ENCODE results near the gene PGGHG.
"Not testable (repeated sequence)": the region's sequence is repeated elsewhere in the genome, so short reads cannot be mapped to it uniquely, and the experiment has no call there.

Gene PGGHG

DNA sequence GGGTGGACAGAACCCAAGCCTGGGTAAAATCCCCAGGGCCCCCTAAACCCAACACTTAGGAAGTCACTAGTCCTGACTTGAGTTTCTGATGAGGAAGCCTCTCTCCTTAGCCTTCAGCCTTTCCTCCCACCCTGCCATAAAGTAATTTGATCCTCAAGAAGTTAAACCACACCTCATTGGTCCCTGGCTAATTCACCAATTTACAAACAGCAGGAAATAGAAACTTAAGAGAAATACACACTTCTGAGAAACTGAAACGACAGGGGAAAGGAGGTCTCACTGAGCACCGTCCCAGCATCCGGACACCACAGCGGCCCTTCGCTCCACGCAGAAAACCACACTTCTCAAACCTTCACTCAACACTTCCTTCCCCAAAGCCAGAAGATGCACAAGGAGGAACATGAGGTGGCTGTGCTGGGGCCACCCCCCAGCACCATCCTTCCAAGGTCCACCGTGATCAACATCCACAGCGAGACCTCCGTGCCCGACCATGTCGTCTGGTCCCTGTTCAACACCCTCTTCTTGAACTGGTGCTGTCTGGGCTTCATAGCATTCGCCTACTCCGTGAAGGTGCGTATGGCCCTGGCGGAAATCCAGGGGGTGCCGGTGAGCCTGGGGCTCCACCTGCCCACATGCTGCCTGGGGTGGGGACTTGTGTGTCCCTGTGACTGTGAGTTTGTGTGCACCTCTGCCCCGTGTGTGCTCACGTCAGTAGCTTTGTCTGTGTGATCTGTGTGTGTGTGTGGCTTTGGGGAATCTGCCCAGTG, 25.0 kb downstream of the PGGHG start, which contains the start of gene IFITM1:
Gene IFITM1 (plus strand): TSS at position 254 of the 767 bp plus-strand sequence. CDS start 131 bp downstream, at position 385.
- DNase-seq = peak in 1 of 51 donors; percentile 27

DNA sequence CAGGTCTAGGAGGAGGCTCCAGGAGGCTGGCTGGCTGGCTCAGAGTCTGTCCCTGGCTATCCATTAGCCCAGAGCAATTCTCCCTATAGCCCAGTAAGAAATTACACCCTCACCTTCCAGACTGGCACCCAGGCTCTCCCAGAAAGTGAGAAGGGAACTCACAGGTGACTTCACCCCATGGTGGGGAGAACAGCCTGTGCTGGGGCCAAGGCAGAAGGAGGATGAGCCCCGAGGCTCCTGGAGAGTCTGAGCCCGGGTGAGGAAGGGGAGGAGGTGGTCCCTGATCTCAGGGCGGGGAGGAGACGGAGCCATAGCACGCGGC, 25.6 kb downstream of the PGGHG start:
- not testable (repeated sequence) for DNase-seq

DNA sequence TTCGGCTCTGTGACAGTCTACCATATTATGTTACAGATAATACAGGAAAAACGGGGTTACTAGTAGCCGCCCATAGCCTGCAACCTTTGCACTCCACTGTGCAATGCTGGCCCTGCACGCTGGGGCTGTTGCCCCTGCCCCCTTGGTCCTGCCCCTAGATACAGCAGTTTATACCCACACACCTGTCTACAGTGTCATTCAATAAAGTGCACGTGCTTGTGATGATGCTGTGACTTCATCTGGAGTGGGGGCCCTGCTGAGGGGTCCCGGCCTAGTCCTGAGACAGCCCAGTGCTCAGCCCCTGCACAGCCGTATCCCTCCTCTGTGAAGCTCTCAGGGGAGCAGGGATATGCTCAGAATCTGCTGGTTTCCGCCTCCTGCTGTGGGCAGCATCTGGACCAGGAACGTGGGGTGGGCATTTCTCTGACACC, 26.1 kb downstream of the PGGHG start:
- DNase-seq = no peak

DNA sequence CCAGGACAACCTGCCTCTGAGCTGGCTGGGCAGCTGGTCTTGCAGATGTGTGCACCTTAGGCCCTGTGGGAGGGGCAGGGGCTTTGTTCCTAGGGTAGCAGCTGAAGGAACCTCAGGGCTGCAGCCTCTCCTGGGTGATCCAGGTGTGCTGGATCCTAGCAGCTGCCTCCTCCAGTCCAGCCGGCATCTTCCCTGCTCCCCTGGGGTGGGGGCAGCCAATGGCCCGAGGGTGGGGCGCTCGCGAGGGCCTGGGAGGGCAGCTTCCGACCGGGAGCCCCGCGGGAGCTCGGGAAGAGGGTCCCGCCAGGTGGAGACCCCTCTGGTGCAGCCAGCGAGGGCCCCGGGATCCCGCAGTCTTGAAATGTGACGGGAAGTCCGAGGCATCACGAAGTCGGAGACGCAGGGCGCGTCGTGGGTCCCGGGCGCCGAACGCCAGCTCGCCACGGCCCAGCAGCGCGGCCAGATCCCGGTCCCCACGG, 26.6 kb downstream of the PGGHG start:
- DNase-seq = no peak

DNA sequence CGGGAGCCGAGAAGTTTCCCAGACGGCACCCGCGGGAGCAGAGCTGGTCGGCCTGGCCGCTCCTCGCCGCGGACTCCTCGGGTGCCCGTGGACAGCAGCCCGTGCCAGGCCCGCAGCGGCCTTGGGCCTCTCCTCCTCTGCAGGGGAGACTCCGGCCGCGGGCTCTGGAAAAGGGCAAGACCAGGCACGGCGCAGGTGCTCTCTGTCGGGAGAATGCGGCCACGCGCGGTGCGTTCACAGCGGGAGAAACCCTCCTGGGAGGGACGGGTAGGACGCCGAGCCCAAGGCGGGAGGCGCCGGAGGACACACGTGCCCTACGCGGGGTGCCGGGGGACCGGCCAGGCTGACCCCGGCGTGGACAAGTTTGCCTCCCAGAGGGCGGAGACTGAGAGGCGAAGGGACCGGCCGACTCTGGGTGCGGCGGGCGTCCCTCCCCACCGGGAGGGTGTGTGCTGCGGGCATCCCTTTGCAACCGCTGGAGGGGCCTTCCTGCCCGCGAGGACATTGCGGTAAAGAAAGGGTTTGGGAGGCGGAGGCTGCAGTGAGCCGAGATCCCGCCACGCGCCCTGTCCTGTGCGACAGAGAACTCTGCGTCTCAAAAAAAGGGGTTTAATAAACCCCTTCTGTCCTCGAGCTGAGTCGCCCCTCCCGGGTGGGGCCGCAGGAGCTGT, 27.2 kb downstream of the PGGHG start:
- no peak for DNase-seq

DNA sequence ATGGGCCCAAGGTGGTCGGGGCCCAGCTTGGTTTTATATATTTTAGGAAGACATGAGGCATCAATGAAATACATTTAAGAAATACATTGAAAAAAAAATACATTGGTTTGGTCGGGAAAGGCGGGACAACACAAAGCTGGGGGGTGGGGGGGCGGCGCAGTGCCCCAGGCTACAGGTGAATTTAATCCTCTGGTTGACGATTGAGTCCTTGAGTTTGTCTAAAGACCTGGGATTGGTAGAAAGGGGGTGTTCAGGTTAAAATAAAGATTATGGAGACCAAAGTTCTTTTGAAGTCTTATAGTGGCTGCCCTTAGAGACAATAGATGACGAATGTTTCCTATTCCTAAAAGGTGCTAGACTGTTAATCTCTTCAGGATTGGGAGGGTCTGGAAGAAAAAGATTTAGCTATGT, 28.0 kb downstream of the PGGHG start:
- DNase-seq = no peak

DNA sequence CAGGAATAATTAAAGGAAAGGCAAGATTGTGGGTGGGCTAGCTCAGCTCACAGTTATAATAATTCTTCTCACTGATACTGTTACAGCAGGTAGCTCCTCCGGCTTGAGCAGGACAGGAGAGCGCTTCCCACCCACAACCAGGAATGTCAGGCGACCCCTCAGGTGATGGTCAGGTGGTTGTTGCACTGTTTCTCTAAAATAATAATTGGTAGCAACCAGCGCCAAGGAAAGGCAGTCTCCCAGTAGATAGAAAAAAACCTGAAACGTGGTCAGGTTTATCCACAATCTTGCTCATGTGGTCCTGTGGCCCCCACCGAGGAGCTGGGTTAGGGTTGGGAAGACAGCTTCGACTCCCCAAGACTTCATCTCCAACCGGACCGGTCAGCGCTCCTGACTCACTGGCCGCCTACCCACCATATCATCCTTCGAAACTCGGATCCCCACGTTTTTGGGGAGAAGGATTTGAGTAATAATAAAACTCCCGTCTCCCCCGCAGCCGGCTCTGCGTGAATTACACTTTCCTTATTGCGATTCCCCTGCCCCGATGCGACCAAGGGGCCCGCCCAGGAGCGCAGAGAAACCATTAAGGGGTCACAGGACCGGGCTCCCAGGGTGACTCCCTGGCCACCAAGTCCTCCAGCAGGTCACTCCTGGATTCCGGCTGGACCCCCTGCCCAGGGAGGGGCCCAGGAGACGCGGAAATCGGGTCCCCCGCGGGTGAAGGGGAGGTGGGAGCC, 28.9 kb downstream of the PGGHG start:
- not testable (repeated sequence) for DNase-seq

DNA sequence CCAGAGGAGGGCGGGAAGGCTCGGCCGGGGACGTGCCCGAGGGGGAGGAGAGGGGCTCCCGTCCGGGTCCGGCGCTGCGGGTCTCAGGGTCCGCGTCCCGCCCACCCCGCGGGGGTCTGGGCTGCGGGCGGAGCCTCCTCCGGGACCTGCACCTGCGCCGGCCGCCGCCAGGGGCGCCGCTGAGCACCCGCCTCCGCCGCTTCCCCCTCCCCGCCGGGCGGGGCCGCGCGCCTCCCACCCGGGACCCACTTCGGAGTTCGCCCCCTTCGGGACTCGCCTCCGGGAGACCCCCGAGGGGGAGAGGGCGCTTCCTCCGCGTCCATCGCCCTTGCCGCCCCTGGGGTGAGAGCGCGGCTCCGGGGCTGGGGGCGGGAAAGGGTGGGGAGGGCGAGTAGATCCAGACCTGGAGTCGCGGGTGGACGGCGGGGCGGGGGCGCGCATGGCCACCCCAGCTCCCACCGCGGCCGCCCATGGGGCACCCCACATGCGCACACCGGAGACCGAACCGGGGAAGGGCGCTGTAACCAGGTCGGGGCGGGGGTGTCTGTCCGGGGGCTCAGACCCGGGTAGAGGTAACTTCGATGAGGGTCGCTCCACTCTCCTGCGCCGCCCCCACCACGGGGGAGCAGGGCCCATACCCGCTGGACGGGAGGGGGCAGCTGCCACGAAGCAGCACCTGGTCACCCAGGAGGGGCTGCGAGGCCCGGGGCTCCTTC, 29.6 kb downstream of the PGGHG start:
- DNase-seq = not testable (repeated sequence)

DNA sequence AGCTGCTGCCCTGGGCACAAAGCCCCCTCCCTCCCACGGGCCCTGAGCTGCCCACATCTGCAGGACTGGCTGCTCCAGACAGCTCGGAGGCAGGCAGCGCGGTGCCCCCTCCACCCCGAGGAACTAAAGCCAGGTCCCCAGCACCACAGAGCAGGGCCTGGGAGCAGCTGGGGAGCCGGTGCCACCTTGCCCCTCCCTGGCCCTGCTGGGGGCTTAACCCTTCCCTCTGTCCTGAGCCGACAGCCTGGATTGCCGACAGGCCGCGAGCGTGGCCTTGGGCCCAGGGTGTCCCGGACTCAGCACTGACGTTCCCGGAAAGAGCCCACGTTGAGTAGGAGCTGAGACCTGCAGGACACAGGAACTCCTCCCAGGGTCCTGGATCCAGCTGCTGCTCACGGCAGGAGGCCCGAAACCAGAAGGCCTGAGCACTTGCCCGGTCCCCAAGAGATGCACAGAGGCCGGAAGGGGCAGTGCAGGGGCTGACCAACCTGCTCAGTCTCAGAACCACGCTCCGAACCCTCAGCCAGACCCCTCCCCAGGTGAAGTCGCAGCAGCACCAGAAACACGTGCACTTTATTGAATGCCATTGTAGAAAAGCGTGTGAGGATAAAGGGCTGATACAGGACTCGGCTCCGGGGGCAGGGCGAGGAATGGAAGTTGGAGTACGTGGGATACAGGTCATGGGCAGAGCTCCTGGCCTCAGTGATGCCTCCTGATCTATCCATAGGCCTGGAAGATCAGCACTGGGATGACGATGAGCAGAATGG, 30.4 kb downstream of the PGGHG start:
- DNase-seq = not testable (repeated sequence)

DNA sequence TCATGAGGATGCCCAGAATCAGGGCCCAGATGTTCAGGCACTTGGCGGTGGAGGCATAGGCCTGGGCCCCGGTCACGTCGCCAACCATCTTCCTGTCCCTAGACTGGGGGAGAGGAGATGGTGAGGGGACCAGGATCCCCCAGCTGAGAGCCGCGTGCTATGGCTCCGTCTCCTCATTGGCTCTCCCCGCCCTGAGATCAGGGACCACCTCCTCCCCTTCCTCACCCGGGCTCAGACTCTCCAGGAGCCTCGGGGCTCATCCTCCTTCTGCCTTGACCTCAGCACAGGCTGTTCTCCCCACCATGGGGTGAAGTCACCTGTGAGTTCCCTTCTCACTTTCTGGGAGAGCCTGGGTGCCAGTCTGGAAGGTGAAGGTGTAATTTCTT, 31.0 kb downstream of the PGGHG start:
- DNase-seq = not testable (repeated sequence)

DNA sequence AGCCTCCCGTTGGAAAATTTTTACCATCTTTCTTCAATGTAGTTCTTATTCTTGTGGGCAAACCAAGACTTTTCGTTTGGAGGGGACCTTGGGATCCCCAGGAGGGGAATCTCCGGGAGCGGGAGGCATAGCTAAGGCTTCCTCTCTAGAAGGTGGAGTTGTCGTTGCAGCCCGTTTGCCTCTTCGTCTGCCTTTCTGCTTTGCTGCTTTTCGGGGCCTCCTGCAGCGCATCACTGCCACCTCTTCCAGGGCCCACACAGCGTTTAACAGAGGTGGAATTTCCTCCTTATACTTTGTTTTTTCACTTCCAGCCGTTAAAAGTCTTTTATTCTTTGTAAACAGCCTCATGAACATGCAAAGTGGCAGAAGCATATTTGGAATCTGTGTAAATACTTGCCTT, 35.2 kb downstream of the PGGHG start:
- no peak for DNase-seq

DNA sequence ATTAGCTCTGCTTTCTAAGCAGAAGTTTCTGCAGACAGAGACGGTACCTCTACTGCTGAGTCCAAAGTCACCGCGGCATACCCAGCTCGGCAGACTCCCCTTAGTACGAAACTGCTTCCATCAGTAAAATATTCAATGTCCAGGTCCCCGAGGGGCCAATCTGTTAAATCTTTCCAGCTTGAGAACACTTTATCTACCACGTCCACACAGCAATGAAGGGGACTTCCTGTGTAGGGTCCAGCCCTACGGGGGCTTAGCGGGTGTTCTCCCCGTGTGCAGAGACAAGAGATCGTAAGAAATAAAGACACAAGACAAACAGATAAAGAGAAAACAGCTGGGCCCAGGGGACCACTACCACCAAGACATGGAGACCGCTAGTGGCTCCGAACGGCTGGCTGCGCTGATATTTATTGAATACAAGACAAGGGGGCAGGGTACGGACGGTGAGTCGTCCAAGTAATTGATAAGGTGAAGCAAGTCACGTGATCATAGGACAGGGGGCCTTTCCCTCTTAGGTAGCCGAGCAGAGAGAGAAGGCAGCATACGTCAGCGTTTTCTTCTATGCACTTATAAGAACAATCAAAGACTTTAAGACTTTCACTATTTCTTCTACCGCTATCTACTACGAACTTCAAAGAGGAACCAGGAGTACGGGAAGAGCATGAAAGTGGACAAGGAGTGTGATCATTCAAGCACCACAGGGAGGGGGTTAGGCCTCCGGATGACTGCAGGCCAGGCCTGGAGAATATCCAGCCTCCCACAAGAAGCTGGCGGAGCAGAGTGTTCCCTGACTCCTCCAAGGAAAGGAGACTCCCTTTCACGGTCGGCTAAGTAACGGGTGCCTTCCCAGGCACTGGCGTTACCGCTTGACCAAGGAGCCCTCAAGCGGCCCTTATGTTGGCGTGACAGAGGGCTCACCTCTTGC, 35.9 kb downstream of the PGGHG start:
- DNase-seq = peak in 6 of 51 donors; percentile 23 to 65 (median 54)

DNA sequence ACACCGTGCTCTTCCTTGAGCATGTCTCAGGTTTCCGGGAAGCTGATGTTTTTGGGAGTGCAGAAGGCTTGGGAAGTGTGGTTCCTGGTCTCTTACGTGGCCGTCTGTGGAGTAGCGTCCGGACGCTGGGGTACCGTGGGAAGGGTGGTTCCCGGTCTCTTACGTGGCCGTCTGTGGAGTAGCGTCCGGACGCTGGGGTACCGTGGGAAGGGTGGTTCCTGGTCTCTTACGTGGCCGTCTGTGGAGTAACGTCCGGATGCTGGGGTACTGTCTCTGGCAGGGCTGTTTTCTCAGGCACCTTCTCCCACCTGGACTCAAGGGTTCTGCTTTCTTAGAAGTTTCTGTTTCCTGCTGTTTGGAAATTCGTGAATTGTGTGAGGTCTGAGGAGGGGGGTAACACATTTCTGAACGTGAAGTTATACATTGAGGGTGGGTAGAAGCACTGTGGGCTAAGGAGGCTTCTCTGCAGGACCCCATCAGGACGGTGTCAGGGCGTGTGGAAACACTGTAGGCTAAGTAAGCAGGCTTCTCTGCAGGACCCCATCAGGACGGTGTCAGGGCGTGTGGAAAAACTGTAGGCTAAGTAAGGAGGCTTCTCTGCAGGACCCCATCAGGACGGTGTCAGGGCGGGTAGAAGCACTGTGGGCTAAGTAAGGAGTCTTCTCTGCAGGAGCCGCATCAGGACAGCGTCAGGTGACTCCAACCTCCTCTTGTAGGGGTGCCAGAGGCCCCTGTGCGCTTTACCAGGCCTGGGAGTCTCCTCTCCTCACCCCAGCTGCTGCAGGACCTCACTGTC, 37.1 kb downstream of the PGGHG start:
- DNase-seq = no peak

DNA sequence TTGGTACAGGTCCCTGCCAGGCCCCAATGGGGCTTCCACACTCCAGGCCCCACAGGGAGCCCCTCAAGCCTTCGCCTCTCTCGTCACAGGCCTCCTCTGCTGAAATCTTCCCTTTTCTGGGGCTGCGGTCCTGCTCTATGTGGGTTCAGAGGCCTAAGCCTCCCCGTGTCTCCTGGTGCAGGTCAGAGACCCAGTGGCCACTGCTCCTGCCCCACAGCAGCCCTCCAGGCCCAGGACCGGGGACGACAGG, 37.6 kb downstream of the PGGHG start:
- DNase-seq = no peak

DNA sequence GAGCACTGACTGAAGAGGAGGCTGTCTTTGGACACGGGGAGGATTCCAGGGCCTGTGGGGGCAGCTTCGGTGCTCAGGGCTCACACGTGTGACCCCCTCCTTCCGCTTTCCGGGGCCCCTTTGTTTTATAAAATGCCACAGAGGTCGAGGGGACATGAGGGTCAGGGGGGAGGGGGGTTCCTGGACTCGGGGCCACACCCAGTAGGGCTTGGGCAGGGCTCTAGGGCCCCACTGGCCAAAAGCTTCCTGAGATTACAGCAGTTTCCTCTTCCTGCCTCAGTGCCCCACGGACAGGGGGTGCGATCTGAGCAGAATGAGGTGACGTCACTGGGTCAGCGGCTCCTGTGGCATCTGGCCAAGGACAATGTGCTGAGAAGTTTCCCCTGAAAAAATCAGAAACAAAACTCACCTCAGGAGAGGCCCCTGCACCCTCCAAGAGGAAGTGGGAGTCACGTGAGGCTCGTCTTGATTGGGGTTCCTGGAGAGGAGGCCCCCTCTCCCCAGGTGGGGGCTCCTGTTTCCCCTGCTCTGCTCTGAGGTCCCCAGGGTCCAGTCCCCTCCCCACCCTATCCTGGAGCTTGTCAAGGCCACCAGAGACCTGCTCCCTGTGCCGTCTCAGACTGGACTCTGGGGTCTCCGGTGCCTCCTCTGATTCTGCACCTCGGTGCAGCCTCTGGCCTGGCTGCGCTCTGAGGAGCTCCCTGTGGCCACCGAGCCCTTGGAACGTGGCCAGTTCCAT, 38.1 kb downstream of the PGGHG start:
- peak in 28 of 51 donors; percentile 28 to 62 (median 42) for DNase-seq

DNA sequence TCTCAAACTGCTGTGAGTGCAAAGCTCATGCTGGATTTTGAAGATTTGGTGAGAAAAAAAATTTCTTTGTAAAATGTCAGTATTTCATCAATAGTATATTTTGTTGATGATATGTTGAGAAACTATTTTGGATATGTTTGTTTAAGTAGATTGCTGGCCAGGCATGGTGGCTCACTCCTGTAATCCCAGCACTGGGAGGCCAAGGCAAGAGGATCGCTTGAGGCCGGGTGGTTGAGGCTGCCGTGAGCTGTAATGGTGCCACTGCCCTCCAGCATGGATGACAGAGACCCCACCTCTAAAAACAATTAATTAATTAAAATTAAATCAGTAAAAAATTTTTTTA, 38.6 kb downstream of the PGGHG start:
- DNase-seq = no peak

DNA sequence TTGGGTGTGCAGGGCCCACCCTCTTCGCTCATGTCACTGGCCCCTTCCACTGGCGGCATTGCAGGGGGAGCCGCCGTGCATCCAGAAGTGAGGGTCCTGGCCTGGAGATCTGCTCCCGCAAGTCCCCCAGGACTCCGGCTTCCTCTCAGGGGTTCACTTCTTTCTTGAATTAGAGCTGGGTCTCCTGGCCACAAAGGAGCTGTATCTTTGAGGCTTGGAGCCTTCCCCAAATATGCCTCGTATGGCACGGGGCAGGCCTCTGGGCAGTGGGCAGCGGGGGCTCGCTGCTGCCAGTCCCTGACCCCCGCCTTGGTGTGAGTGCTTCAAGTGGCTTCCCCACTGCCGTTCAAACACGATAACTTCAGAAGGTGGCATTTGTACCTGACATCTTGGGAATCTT, 39.1 kb downstream of the PGGHG start:
- DNase-seq = no peak

DNA sequence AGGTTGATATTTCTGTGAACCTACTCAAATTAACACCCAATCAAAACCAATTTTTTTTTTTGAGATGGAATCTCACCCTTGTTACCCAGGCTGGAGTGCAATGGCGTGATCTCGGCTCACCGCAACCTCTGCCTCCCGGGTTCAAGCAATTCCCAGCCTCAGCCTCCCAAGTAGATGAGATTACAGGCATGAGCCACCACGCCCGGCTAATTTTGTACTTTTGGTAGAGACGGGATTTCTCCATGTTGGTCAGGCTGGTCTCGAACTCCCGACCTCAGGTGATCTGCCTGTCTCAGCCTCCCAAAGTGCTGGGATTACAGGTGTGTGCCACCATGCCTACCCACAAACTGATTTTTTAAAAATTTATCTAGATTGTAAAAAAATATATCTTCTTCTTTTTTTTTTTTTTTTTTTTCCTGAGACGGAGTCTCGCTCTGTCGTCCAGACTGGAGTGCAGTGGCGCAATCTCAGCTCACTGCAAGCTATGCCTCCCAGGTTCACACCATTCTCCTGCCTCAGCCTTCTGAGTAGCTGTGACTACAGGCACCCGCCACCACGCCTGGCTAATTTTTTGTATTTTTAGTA, 39.7 kb downstream of the PGGHG start:
- DNase-seq = not testable (repeated sequence)

Data from hypothalamus (tissue), 51 donors.